Liver (tissue), 3 donors: ENCODE results near the gene IL36G.

Source experiments
- EGR1 ChIP-seq, 2 donors: IDR thresholded peaks; 2 replicates each; pipeline ENCODE4 v1.6.1; 2016 to 2018; ENCODE audit warnings: antibody characterized with exemption in 2 of 2, low read depth in 2 of 2
- GABPA ChIP-seq, 2 donors: IDR thresholded peaks in 1 of 2; conservative IDR thresholded peaks in 1 of 2; 2 replicates each; pipeline ENCODE4 v1.6.1; 2016; ENCODE audit warnings: antibody characterized with exemption in 2 of 2, mild to moderate bottlenecking in 1 of 2, moderate library complexity in 1 of 2
- HNF4A ChIP-seq, 2 donors: conservative IDR thresholded peaks; 2 replicates each; pipeline ENCODE4 v1.6.1; 2016; ENCODE audit warnings: antibody characterized with exemption in 2 of 2, mild to moderate bottlenecking in 2 of 2
- RAD21 ChIP-seq, 2 donors: IDR thresholded peaks; 2 replicates each; pipeline ENCODE4 v1.6.1; 2016; ENCODE audit warnings: antibody characterized with exemption in 2 of 2, mild to moderate bottlenecking in 2 of 2
- RXRA ChIP-seq, 2 donors: IDR thresholded peaks; 2 replicates each; pipeline ENCODE4 v1.6.1; 2017 to 2018; ENCODE audit warnings: antibody characterized with exemption in 2 of 2, mild to moderate bottlenecking in 1 of 2
- TAF1 ChIP-seq: conservative IDR thresholded peaks from 2 replicates; pipeline ENCODE4 v1.6.1; 2016; ENCODE audit warnings: antibody characterized with exemption, mild to moderate bottlenecking
- YY1 ChIP-seq: IDR thresholded peaks from 2 replicates; pipeline ENCODE4 v1.6.1; 2016; ENCODE audit warnings: antibody characterized with exemption, mild to moderate bottlenecking
- TF ChIP-seq, protein P1 (sequence below): IDR thresholded peaks from 2 replicates; pipeline ENCODE4 v1.6.1; 2016; ENCODE audit warnings: antibody characterized with exemption
- TF ChIP-seq, protein P2 (sequence below): fragments of 150-350 bp; IDR thresholded peaks from 2 replicates; pipeline ENCODE4 v1.5.1; 2017; ENCODE audit warnings: improper control_type of control experiment, low read depth, low read length; ENCODE audit not compliant: missing input control
- TF ChIP-seq, protein P3 (sequence below): IDR thresholded peaks from 2 replicates; pipeline ENCODE4 v1.6.1; 2016; ENCODE audit warnings: antibody characterized with exemption
- TF ChIP-seq, protein P4 (sequence below): IDR thresholded peaks from 2 replicates; pipeline ENCODE4 v1.6.1; 2016; ENCODE audit warnings: antibody characterized with exemption
- donor health status: healthy.
- donor health status: healthy.

DNA sequence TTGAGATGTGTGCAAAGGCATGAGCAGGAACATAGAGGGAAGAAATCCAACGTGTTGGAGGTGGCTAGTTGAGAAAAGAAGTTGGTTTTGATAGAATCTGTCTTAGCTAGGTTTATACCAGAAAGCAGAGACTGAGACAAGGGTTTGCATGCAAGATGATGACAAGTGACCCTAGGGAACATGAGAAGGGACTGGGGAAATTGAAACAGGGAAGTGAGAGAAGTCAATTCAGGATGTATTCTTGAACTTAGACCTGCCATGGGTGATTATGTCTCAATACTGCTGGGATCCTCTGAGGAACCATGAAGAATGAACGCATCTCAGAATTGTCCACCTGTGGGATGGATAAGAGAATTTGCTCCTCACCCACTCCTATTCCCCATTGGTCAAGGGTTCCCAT, 47.9 kb downstream of the IL36G start:
- TF ChIP-seq, protein P1, sequence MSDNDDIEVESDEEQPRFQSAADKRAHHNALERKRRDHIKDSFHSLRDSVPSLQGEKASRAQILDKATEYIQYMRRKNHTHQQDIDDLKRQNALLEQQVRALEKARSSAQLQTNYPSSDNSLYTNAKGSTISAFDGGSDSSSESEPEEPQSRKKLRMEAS, result no peak
- TF ChIP-seq, protein P2, sequence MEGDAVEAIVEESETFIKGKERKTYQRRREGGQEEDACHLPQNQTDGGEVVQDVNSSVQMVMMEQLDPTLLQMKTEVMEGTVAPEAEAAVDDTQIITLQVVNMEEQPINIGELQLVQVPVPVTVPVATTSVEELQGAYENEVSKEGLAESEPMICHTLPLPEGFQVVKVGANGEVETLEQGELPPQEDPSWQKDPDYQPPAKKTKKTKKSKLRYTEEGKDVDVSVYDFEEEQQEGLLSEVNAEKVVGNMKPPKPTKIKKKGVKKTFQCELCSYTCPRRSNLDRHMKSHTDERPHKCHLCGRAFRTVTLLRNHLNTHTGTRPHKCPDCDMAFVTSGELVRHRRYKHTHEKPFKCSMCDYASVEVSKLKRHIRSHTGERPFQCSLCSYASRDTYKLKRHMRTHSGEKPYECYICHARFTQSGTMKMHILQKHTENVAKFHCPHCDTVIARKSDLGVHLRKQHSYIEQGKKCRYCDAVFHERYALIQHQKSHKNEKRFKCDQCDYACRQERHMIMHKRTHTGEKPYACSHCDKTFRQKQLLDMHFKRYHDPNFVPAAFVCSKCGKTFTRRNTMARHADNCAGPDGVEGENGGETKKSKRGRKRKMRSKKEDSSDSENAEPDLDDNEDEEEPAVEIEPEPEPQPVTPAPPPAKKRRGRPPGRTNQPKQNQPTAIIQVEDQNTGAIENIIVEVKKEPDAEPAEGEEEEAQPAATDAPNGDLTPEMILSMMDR, result no peak
- TF ChIP-seq TAF1 (no peak), RAD21 (IDR thresholded peaks at IDR 0.05) (no peak), GABPA (IDR thresholded peaks at IDR 0.05 in 1 of 2, conservative IDR thresholded peaks at IDR 0.05 in 1 of 2) (no peak), YY1 (no peak), HNF4A (conservative IDR thresholded peaks at IDR 0.05) (no peak), EGR1 (IDR thresholded peaks at IDR 0.05; ENCODE audit: low read depth in 2 of 2) (no peak), RXRA (IDR thresholded peaks at IDR 0.05) (no peak)
- TF ChIP-seq, protein P3, sequence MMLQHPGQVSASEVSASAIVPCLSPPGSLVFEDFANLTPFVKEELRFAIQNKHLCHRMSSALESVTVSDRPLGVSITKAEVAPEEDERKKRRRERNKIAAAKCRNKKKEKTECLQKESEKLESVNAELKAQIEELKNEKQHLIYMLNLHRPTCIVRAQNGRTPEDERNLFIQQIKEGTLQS, result no peak
- TF ChIP-seq, protein P4, sequence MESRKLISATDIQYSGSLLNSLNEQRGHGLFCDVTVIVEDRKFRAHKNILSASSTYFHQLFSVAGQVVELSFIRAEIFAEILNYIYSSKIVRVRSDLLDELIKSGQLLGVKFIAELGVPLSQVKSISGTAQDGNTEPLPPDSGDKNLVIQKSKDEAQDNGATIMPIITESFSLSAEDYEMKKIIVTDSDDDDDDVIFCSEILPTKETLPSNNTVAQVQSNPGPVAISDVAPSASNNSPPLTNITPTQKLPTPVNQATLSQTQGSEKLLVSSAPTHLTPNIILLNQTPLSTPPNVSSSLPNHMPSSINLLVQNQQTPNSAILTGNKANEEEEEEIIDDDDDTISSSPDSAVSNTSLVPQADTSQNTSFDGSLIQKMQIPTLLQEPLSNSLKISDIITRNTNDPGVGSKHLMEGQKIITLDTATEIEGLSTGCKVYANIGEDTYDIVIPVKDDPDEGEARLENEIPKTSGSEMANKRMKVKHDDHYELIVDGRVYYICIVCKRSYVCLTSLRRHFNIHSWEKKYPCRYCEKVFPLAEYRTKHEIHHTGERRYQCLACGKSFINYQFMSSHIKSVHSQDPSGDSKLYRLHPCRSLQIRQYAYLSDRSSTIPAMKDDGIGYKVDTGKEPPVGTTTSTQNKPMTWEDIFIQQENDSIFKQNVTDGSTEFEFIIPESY, result no peak
